DMS79 (cell line): ENCODE results near the gene NAP1L1.

Experiments
- DNase-seq: peaks from one replicate; lab custom pipeline; 2025; lab: John Stamatoyannopoulos, UW

The NAP1L1 gene

GRCh38 chr12:76083904-76084862 is at the start of gene NAP1L1:
Gene NAP1L1, minus strand, starts transcription at chr12:76084685. Its CDS starts 10,466 bp downstream, at chr12:76074219.
- DNase-seq = peak; percentile 93

- DNase-seq = no peak
Observed at GRCh38 chr12:76127588-76127987, 43.1 kb upstream of the NAP1L1 start.

- DNase-seq = no peak
Observed at GRCh38 chr12:76124456-76124855, 40.0 kb upstream of the NAP1L1 start.

GRCh38 chr12:76123259-76124212 is 39.1 kb upstream of the NAP1L1 start:
- DNase-seq = no peak

- DNase-seq = no peak
Observed at GRCh38 chr12:76119887-76120286, 35.4 kb upstream of the NAP1L1 start.

- no peak for DNase-seq
Observed at GRCh38 chr12:76117751-76118150, 33.3 kb upstream of the NAP1L1 start.

GRCh38 chr12:76117067-76117691 is 32.7 kb upstream of the NAP1L1 start:
- no peak for DNase-seq

GRCh38 chr12:76113800-76114757 is 29.6 kb upstream of the NAP1L1 start:
- no peak for DNase-seq

GRCh38 chr12:76111209-76111749 is 26.8 kb upstream of the NAP1L1 start:
- DNase-seq = no peak

GRCh38 chr12:76109879-76110278 is 25.4 kb upstream of the NAP1L1 start:
- DNase-seq = no peak

GRCh38 chr12:76108356-76108755 is 23.9 kb upstream of the NAP1L1 start:
- DNase-seq = no peak

GRCh38 chr12:76106631-76107030 is 22.1 kb upstream of the NAP1L1 start:
- DNase-seq = no peak

GRCh38 chr12:76103958-76104357 is 19.5 kb upstream of the NAP1L1 start:
- no peak for DNase-seq

GRCh38 chr12:76101739-76102385 is 17.4 kb upstream of the NAP1L1 start:
- DNase-seq = no peak

GRCh38 chr12:76096079-76096646 is 11.7 kb upstream of the NAP1L1 start:
- no peak for DNase-seq

GRCh38 chr12:76094754-76095153 is 10.3 kb upstream of the NAP1L1 start:
- no peak for DNase-seq

- no peak for DNase-seq
Observed at GRCh38 chr12:76091246-76091754, 6.8 kb upstream of the NAP1L1 start.

GRCh38 chr12:76085520-76085868 is 1.0 kb upstream of the NAP1L1 start:
- DNase-seq = no peak

GRCh38 chr12:76084863-76085519 is 506 bp upstream of the NAP1L1 start:
- DNase-seq = peak; percentile 78
